NCI-H526 (cell line): ENCODE results near the gene TP53BP2.

Experiments used
- DNase-seq, 2 experiments: peaks; one replicate each; lab custom pipeline; 2025; lab: John Stamatoyannopoulos, UW

The TP53BP2 gene

DNA sequence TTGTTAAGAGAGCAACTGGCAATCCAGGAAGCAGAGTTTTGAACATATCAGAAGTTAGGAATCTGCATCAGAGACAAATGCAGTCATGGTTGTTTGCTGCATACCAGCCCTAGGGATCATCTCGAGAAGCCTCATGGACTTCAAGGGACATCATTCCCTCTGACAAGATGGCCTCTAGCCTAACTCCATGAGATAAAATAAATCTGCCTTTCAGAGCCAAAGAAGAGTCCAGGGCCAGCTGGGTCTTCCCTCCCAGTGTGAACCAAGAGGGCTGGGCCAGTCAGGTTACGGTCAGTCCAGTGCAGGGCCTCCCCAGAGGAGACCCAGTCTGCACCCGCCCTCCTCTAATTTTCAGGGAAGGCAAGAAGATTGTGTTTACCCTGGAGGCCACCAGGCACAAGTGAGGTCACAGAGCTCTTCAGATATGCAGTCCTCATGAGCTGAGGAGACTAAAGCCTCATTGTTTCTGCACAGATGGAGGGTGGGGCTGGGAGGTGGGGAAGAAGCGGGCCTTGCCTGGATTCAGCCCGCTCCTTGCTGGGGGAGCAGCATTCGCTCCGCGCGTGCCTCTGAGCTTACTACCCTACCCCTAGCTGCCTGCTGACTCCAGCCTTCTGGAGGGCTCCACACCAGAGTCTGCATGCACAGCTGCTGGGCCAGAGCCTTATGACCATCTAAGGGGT lies 80.6 kb downstream of the TP53BP2 start:
- DNase-seq, result peak in 1 of 2 experiments; percentile 5

DNA sequence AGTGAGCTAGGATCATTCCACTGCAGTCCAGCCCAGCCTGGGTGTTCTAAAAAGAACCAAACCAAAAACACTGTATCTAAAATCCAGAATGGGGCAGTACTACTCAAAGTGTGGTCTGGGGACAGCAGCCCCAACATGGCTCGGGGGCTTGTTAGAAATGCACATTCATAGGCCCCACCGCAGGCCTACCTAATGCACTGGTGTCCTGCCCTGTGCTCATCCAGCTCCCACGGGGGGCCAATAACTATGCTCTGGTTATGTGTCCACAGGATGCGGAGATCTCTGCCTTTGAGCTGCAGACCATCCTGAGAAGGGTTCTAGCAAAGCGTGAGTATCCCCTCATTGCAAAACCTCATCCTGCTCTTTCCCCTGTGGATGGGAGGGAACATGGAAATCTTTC lies 81.9 kb downstream of the TP53BP2 start:
- DNase-seq, result no peak

DNA sequence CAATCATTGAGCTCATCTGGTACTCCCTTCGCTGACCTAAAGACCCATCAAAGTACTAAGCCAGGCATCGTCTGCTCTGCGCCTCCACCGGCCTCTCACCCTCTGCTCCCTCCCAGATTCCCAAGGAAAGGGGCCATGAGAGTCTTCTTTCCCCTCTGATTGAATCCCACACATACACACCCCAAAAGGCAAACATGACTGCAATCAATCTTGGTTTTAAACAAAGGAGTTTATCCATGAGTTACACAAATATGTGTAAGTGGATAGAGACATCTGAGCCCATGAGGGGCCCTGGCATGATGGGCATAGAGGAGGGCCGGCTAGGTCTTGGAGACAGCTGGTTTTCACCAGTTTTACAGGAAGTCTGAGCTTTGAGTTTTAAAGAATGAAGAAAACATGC lies 82.5 kb downstream of the TP53BP2 start:
- no peak for DNase-seq

DNA sequence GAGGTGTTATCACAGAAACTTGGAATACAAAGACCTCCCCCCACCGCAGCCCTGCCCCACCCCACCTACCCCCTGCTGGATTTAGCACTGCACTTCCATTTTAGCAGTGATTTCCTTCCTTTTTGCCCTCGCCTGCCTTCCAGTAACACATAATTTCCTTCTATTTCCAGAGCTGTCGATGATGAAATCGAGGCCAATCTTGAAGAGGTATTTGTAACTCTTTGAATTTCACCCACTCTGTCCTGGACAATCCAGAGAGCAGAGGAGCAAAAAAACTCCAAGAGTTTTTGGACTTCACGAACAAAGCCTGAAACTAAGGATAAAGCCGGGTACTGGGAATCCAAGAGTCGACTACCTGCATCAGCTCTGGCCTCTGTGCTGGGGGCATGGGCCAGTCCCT lies 84.3 kb downstream of the TP53BP2 start:
- DNase-seq, result no peak

DNA sequence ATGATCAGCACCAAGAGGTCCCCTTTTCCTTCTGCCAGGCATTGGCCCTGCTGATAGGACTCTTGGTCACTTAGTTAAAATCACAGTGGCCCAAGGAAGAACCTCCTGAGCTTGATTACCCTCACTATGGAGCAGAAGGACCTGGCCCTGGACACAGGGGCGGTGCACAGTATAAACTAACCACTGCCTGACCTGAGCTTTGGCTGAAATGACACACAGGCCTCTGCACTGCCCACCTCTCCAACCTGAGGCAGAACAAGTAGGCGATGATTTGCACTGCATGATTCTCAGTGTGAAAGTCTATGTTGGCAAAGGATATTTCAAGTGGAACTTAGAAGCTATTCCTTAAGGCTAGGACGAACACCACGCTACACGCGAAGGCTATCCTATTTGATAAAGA lies 84.9 kb downstream of the TP53BP2 start:
- no peak for DNase-seq

DNA sequence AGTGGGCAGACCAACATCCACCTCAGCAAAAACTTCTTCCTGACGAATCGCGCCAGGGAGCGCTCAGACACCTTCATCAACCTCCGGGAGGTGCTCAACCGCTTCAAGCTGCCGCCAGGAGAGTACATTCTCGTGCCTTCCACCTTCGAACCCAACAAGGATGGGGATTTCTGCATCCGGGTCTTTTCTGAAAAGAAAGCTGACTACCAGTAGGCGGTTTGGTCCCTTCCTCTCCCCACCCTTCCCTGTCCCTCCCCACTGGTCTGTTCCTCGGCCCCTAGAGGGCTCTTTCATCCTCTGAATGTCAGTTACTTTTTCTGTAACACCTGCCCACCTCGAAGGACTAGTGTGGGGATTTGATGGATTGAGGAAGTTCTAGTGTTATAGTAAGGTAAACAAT lies 86.5 kb downstream of the TP53BP2 start:
- no peak for DNase-seq

DNA sequence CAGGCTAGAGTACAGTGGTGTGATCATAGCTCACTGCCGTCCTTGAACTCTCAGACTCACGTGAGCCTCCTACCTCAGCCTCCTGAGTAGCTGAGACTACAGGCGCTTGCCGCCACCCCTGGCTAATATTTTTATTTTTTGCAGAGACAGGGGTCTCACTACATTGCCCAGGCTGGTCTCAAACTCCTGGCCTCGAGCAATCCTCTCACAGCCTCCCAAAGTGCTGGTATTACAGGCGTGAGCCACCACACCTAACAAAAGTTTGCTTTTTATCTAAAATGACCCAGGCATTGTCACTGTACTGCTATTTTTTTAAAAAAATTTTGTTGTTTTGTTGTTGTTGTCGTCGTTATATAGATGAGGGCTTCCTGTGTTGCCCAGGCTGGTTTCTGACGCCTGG lies 87.0 kb downstream of the TP53BP2 start:
- DNase-seq, result no peak

DNA sequence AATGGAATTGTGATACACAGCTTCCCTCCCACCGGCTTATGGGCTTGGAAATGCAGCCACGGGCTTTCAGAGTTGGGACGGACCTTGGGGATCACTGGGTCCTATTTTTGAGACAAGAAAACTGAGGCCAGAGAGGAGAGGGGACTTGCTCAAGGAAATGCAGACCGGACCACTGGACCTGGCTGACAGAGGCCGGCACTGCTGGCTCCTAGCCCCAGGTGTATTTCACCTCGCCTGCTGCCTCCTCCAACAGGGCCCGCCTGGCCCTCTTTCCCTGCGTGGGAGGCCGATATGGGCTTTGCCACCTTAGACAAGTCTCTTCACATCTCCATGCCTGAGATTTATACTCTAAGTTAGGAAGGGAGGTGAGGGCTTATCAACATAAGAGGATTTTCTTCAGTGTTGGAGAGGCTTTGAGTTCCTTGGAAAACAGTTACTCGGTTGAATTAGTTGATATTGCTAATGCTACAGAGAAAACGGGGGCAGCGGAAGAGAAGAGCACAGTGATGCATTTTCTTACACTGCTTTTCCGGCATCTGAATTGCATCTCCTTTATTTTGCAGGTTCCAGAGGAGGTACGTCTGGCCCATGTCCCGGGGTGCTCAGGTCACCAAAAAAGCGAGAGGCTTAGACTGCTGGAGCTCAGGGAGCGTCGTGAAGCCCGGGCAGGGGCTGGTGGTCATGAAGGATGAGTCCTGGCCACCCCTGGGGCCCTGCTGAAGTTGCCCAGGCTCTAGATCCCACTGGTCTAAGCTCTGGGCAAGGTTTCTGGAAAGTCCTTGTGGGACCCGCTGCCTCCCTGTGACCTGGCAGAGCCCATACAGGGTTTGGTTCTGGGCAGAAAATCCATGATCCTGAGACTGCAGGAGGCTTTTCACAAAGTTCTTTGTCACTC lies 88.7 kb downstream of the TP53BP2 start:
- DNase-seq, result no peak

DNA sequence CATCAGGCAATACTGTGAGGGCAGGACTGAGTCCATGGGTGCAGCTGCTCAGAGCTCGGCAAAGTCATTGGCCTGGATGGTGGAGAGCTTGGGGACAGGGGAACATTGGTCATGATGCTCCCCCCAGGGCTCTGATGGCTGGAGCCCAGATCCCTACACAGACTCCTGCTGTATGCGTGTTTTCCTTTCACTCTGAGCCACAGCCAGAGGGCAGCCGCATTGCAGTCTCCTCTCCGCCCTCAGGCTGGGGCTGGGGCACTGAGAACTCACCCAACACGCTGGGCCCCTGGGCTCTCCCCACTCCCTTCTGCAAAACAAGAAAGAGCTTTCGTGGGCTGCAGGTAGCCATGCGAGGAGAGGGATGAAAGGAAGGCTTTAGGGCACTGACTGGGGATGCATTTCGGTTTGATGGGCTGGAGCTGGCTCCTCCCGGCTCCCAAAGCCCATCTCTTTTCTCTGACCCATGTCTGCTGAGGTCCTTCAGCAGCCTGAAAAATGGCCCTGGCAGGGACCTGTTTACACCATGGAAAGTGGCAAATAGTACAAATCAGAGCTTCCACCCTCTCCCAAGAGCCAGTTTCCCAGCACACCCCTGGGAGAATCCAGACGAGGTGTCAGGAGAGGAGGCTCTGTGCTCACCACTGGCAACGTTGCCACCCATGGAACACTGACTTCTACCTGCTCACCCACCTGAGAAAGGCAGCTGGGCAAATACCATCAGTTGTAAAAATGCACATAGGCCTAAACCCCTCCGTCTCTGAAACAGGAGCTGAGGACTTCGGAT lies 89.6 kb downstream of the TP53BP2 start:
- DNase-seq, result no peak

DNA sequence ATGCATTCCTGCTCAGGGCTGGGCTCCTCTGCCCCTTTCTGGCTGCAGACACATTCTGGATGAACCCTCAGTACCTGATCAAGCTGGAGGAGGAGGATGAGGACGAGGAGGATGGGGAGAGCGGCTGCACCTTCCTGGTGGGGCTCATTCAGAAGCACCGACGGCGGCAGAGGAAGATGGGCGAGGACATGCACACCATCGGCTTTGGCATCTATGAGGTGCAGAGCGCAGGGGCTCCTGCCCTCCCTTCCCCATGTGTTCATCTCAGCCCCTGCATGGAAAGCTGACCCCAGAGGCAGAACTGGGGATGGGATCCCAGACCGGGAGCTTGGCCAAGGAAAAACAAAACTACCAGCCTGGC lies 90.3 kb downstream of the TP53BP2 start:
- no peak for DNase-seq

DNA sequence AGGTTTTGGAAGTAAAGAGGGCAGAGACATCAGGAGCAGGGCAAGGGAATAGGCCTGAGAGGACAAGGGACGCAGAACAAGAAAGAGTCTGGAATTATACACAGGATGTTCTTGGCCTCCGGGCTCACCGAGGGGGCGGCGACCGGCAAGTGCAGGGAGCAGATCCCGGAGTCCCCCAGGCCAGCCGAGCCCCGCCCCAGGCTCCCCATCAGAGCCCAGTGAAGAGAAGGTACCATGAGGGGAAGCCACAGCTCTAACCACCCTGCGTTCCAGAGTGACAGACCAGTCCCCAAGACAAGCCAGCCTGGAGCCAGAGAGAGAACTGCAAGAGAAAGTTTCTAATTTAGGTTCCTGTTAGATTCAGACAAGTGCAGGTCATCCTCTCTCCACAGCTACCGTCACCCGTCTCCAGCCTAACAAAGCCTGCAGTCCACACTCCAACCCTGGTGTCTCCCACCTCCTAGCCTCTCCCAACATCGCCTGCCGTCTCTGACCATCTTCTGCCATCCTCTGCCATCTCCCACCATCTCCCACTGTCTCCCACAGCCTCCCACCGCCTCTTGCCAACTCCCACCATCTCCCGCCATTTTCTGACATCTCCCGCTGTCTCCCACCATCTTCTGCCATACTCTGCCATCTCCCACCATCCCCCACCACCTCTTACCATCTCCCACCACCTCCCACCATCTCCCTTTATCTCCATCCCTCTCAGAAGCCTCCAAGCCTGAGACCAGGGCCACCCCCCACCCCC lies 90.9 kb downstream of the TP53BP2 start:
- no peak for DNase-seq

DNA sequence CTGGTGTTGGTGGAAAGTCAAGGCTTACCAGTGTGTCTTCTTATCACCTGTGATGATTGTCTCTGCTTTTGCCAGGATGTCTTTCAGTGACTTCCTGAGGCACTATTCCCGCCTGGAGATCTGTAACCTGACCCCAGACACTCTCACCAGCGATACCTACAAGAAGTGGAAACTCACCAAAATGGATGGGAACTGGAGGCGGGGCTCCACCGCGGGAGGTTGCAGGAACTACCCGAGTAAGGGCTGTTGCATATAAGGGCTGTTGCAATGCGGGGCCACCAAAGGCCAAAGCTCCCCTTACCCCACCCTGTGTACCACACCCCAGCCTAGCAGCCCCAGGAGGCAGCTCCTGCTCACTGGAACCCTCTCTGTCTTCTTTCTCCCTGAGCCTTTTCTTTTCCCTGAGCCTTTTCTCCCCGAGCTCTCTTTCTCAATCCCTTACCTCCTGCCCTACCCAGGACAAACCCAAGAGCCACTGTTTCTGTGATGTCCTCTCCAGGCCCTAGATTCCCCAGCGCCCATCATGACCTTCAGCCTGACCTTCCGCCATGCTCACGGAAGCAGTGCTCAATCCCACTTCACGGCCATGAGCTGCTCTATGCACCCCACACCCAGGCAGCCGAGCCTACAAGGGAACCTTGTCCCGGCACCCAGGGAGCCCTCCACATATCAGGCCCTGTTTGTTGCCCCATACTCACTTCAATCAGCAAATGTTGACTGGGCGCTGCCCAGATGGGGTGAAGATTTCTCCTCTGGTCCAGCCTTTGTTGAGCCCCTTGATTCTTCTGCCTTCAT lies 92.8 kb downstream of the TP53BP2 start:
- no peak for DNase-seq

DNA sequence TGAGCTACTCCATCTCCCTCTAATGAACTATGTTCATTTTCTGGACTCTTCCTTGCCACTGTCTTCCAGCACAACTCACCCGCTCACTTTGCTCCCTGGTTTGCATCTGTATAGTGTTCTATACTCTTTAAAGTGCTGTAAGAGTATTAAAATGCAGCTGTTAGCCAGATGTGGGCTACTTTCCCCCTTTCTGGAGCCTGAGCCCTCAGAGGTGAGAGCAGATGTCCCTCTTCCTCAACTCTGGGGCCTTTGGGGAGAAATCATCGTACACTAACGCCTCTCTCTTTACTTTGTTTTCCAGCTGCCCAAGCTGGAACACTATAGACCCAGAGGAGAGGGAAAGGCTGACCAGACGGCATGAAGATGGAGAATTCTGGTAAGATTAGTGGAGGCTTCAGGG lies 94.1 kb downstream of the TP53BP2 start:
- DNase-seq, result no peak

DNA sequence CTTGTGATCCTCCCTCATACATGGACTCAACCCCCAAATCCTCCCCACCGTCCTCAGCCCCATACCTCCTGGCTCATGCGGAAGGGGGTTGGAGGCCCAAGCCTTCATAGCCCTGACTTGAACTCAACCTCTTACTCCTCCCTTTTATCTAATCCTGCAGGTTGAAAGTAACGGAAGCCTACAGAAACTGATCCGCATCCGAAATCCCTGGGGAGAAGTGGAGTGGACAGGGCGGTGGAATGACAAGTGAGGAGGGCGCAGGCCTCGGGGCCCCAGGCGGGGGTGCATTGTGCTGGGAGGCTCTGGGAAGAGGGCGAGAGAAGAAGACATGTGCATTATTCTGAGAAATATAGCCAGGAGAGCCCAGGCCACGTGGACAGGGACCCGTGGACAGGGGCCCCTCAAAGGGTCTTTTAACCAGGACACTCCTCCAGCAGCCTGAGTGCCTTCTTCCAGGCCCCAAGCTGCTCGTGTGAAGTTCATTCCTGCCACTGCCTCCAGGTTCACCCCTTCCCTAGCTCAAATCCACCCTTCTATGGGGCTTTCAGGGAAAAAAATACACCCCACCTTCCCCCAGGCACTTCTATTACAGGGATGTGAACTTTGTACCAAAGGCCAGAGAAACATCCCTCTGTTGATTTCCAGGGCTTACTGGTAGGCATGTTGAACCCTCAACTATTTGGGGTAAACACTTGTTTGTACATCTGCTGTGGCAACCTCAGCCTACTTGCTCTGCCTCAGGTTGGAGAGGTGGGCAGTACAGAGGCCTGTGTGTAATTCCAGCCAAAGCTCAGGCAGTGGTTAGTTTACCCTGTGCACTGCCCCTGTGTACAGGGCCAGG lies 94.8 kb downstream of the TP53BP2 start:
- no peak for DNase-seq

DNA sequence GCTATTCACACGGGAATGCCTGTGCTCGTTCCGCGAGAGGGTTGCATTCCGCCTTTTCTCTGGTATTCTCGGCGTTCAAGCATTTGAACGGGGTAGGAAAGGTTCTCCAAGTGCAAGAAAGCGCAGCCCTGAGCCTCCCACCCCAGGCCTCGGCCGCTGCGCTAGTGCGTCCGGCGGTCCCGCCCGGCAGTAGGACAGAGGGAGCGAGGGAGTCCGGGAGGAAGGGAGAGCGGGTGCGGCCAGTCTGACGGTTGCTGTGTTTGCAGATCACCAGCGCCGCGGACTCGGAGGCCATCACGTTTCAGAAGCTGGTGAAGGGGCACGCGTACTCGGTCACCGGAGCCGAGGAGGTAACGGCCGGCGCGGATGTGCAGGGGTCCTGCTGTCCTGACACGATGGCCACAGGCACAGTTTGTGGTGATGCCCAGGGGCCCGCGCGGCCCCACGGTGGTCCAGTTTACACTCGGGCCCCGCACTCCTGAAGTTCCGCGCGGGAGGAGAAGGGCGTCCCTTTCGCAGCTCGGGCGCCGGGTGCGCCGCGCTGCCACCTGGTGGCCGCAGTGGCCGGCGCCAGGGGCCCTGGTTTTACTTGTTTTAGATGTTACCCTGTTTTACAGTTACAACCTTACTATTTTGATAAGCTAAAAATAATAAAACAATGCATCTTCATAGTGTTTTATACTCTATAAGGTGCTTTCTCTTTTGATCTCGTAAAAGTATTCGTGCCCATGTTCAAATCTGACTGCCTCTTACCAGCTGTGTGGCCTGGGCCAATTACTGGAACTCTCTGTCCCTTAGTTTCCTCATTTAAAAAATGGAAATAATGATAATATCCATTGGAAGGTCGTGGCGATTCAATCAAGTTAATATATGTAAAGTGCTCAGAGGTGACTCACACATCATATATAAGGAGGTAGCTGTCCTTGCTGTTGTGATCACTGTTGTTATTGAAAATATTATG lies 96.7 kb downstream of the TP53BP2 start:
- DNase-seq, result peak in 1 of 2 experiments; percentile 28

DNA sequence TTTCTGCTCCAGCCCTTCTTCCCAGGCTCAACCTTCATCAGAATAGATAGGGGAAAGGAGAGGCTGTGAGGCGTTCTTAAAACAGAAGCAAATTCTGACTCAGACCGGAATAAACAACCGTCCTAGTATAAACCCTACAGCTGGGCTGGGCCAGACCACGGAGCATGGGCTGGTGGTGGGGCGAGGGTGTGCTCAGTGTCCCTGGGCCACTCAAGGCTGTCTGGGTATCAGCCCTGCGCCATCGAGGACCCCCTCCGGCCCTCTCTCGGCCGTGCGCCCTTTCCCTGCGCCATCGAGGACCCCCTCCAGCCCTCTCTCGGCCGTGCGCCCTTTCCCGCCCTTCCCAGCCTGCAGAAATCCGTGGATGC lies 97.4 kb downstream of the TP53BP2 start:
- DNase-seq, result no peak

DNA sequence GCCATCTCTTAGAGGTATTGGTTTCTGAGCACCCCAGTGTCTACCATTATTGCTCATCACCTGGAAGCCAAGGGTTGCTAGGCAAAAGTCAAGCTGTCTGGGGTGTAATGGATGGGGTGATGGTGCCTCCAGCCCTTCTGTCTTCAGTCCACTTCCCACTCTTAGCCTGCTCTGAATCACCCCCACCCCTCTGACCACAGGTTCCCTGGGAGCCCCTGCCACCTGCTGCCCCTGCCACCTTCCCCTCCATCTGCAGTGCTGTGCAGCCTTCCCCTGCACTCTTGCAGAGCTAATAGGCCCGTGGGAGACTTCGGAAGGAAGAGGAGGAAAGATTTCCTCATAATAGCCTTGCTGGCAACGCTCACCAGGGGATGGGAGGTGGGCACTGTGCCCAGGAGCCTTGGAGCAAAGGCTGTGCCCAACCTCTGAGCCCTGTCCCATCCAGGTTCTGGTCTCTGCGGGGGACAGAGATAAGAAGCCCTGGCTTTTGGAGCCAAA lies 97.9 kb downstream of the TP53BP2 start:
- DNase-seq, result no peak

DNA sequence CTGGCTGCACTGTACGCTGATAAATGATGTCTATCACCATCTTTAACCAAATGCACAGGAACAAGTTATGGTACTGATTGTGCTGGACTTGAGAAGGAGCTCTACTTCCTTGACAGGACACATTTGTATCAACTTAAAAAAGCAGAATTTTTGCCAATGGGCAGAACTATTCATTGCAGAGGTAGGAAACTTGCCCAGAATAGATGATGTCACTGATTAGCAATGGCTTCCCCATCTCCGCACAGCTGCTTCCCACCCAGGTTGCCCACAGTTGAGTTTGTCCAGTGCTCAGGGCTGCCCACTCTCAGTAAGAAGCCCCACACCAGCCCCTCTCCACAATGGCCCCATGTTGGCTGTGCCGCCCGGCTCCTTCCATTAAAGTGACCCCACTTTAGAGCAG lies 100.0 kb downstream of the TP53BP2 start:
- DNase-seq, result no peak
